ENCODE data around the gene TTLL8. TPM values are rescaled to one million over a fixed set of nuclear protein-coding genes. Genes with fewer than 3 reads are reported as not detected.
A peak's percentile ranks its signal among the peaks of the same experiment; 100 is the strongest.

Gene TTLL8
- polyA plus RNA-seq, 1 donor from 2014 or later, result not detected

GRCh38 chr22:49970528-49971231, 87.4 kb downstream of the TTLL8 start:
- Histone ChIP-seq H3K4me2 (ENCODE audit: low read length) (no peak overlapping the region), H3K36me3 (ENCODE audit: insufficient read depth, low read length) (no peaks in the 10 kb centered on the region), H4K20me1 (ENCODE audit: insufficient read depth) (no peaks in the 10 kb centered on the region), H3K9me2 (ENCODE audit: insufficient read depth, low read length) (no peaks in the 10 kb centered on the region), H3F3A (ENCODE audit: insufficient read depth, low read length, poor library complexity, severe bottlenecking) (no peaks in the 10 kb centered on the region), H3K27ac (ENCODE audit: low read length) (no peak overlapping the region), H2AFZ (ENCODE audit: low read depth, low read length) (no peak overlapping the region), H3K27me3 (ENCODE audit: insufficient read depth, low read depth, low read length) (peaks cover 23% of the 10 kb centered on the region), H3K79me2 (replicated peaks; ENCODE audit: insufficient read depth, low read length) (no peaks in the 10 kb centered on the region), H3K9ac (ENCODE audit: low read length) (no peak overlapping the region), H3K9me3 (ENCODE audit: low read length) (no peaks in the 10 kb centered on the region), H3K4me3 (ENCODE audit: low read length) (peak overlapping the region; percentile 5)
- TF ChIP-seq, protein P1, sequence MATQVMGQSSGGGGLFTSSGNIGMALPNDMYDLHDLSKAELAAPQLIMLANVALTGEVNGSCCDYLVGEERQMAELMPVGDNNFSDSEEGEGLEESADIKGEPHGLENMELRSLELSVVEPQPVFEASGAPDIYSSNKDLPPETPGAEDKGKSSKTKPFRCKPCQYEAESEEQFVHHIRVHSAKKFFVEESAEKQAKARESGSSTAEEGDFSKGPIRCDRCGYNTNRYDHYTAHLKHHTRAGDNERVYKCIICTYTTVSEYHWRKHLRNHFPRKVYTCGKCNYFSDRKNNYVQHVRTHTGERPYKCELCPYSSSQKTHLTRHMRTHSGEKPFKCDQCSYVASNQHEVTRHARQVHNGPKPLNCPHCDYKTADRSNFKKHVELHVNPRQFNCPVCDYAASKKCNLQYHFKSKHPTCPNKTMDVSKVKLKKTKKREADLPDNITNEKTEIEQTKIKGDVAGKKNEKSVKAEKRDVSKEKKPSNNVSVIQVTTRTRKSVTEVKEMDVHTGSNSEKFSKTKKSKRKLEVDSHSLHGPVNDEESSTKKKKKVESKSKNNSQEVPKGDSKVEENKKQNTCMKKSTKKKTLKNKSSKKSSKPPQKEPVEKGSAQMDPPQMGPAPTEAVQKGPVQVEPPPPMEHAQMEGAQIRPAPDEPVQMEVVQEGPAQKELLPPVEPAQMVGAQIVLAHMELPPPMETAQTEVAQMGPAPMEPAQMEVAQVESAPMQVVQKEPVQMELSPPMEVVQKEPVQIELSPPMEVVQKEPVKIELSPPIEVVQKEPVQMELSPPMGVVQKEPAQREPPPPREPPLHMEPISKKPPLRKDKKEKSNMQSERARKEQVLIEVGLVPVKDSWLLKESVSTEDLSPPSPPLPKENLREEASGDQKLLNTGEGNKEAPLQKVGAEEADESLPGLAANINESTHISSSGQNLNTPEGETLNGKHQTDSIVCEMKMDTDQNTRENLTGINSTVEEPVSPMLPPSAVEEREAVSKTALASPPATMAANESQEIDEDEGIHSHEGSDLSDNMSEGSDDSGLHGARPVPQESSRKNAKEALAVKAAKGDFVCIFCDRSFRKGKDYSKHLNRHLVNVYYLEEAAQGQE (IDR thresholded peaks at IDR 0.05; ENCODE audit: borderline replicate concordance), result no peak
- TF ChIP-seq CTCF (IDR thresholded peaks at IDR 0.05; ENCODE audit: poor library complexity, severe bottlenecking) (no peak), EP300 (conservative IDR thresholded peaks at IDR 0.05; ENCODE audit: poor library complexity, severe bottlenecking) (no peak), TAF1 (IDR thresholded peaks at IDR 0.05; ENCODE audit: low read depth) (no peak), MXI1 (conservative IDR thresholded peaks at IDR 0.05; ENCODE audit: poor library complexity, severe bottlenecking) (no peak), POLR2AphosphoS5 (IDR thresholded peaks at IDR 0.05) (no peak), EZH2 (IDR thresholded peaks at IDR 0.05; ENCODE audit: borderline replicate concordance, insufficient read depth, low read length, poor library complexity, severe bottlenecking) (no peak), SMC3 (conservative IDR thresholded peaks at IDR 0.05; ENCODE audit: poor library complexity) (no peak), RAD21 (conservative IDR thresholded peaks at IDR 0.05) (no peak)

GRCh38 chr22:49969751-49970527, 88.2 kb downstream of the TTLL8 start:
- no peak overlapping the region for H3K9ac ChIP-seq (ENCODE audit: low read length)
- H3K4me3 ChIP-seq (ENCODE audit: low read length), result no peak overlapping the region
- no peaks in the 10 kb centered on the region for H3F3A ChIP-seq (ENCODE audit: insufficient read depth, low read length, poor library complexity, severe bottlenecking)
- H2AFZ ChIP-seq (ENCODE audit: low read depth, low read length), result no peak overlapping the region
- no peaks in the 10 kb centered on the region for H3K36me3 ChIP-seq (ENCODE audit: insufficient read depth, low read length)
- no peaks in the 10 kb centered on the region for H3K9me3 ChIP-seq (ENCODE audit: low read length)
- H4K20me1 ChIP-seq (ENCODE audit: insufficient read depth), result no peaks in the 10 kb centered on the region
- peaks cover 23% of the 10 kb centered on the region for H3K27me3 ChIP-seq (ENCODE audit: insufficient read depth, low read depth, low read length)
- no peak overlapping the region for H3K27ac ChIP-seq (ENCODE audit: low read length)
- no peak overlapping the region for H3K4me2 ChIP-seq (ENCODE audit: low read length)
- H3K9me2 ChIP-seq (ENCODE audit: insufficient read depth, low read length), result no peaks in the 10 kb centered on the region
- H3K79me2 ChIP-seq (replicated peaks; ENCODE audit: insufficient read depth, low read length), result no peaks in the 10 kb centered on the region
- TF ChIP-seq RAD21 (conservative IDR thresholded peaks at IDR 0.05) (no peak), POLR2AphosphoS5 (IDR thresholded peaks at IDR 0.05) (no peak), SMC3 (conservative IDR thresholded peaks at IDR 0.05; ENCODE audit: poor library complexity) (no peak), EZH2 (IDR thresholded peaks at IDR 0.05; ENCODE audit: borderline replicate concordance, insufficient read depth, low read length, poor library complexity, severe bottlenecking) (no peak), CTCF (IDR thresholded peaks at IDR 0.05; ENCODE audit: poor library complexity, severe bottlenecking) (no peak)
- TF ChIP-seq, protein P1 (IDR thresholded peaks at IDR 0.05; ENCODE audit: borderline replicate concordance), result no peak
